Measurements from ENCODE around the gene COX5A. TPM values are rescaled to one million over a fixed set of nuclear protein-coding genes. Genes with fewer than 3 reads are reported as not detected.

COX5A gene
- total RNA-seq, 1 donor = 33.7 TPM

- H3K4me3 ChIP-seq (ENCODE audit: low read depth, low read length) = no peak overlapping the region
- TF ChIP-seq CTCF (IDR thresholded peaks at IDR 0.05; ENCODE audit: insufficient read depth, low read depth, low read length) = no peak
- no peak for DNase-seq (ENCODE audit: low read depth)
Observed at GRCh38 chr15:74893627-74894026, 44.2 kb downstream of the COX5A start.

- DNase-seq (ENCODE audit: low read depth) = no peak
- no peak for TF ChIP-seq CTCF (IDR thresholded peaks at IDR 0.05; ENCODE audit: insufficient read depth, low read depth, low read length)
- no peak overlapping the region for H3K4me3 ChIP-seq (ENCODE audit: low read depth, low read length)
Observed at GRCh38 chr15:74892931-74893330, 44.9 kb downstream of the COX5A start.

GRCh38 chr15:74892313-74892712 lies 45.6 kb downstream of the COX5A start:
- no peak for DNase-seq (ENCODE audit: low read depth)
- no peak overlapping the region for H3K4me3 ChIP-seq (ENCODE audit: low read depth, low read length)
- TF ChIP-seq CTCF (IDR thresholded peaks at IDR 0.05; ENCODE audit: insufficient read depth, low read depth, low read length) = no peak

- no peak for DNase-seq (ENCODE audit: low read depth)
Observed at GRCh38 chr15:74891469-74891868, 46.4 kb downstream of the COX5A start.

GRCh38 chr15:74890665-74890960 lies 47.3 kb downstream of the COX5A start:
- TF ChIP-seq CTCF (IDR thresholded peaks at IDR 0.05; ENCODE audit: insufficient read depth, low read depth, low read length) = no peak
- H3K4me3 ChIP-seq (ENCODE audit: low read depth, low read length) = peak overlapping the region; percentile 96
- no peak for DNase-seq (ENCODE audit: low read depth)

More at GRCh38 chr15:74891469-74891868, 46.4 kb downstream of the COX5A start:
- TF ChIP-seq CTCF (IDR thresholded peaks at IDR 0.05; ENCODE audit: insufficient read depth, low read depth, low read length) = no peak
- H3K4me3 ChIP-seq (ENCODE audit: low read depth, low read length) = no peak overlapping the region

- TF ChIP-seq CTCF (IDR thresholded peaks at IDR 0.05; ENCODE audit: insufficient read depth, low read depth, low read length) = no peak
Observed at GRCh38 chr15:74889883-74890664, 47.8 kb downstream of the COX5A start, which contains the start of gene MPI. Gene MPI (plus strand): TSS chr15:74890042. CDS start chr15:74890074, 32 bp downstream.

More at GRCh38 chr15:74889883-74890664, 47.8 kb downstream of the COX5A start, which contains the start of gene MPI:
- peak within 1 kb of the TSS; percentile 96 for H3K4me3 ChIP-seq (ENCODE audit: low read depth, low read length)
- DNase-seq (ENCODE audit: low read depth) = peak; percentile 74

All from fibroblast of villous mesenchyme (primary cell).